Measurements from ENCODE around the gene CYP4F3. TPM values are rescaled to one million over a fixed set of nuclear protein-coding genes. Genes with fewer than 3 reads are reported as not detected.

The CYP4F3 gene
- total and polyA plus RNA-seq, 5 donors, result 0.02 to 0.25 (median 0.15) TPM; not detected in 1

- H3K4me1 ChIP-seq (ENCODE audit: control insufficient read depth, insufficient read depth, low read length), result no peaks in the 10 kb centered on the region
- WGBS, result 63% methylated on average over 14 of the region's 14 CpGs
- no peak overlapping the region for H3K4me3 ChIP-seq (ENCODE audit: low read length)
- H3K9me3 ChIP-seq (ENCODE audit: control insufficient read depth, low read length), result no peaks in the 10 kb centered on the region
- intact Hi-C loops (cut with DNase I), result no loop called here
- no peak overlapping the region for H3K27ac ChIP-seq (ENCODE audit: low read length)
- ATAC-seq (no peak), DNase-seq (no peak)
- H3K27me3 ChIP-seq (ENCODE audit: control insufficient read depth, insufficient read depth), result no peaks in the 10 kb centered on the region
These were observed 25.2 kb upstream of the CYP4F3 start for GRCh38 chr19:15615526-15615925.

- Histone ChIP-seq H3K4me3 (ENCODE audit: low read length) (no peak overlapping the region), H3K4me1 (ENCODE audit: control insufficient read depth, insufficient read depth, low read length) (no peaks in the 10 kb centered on the region), H3K27ac (ENCODE audit: low read length) (no peak overlapping the region), H3K9me3 (ENCODE audit: control insufficient read depth, low read length) (no peaks in the 10 kb centered on the region), H3K27me3 (ENCODE audit: control insufficient read depth, insufficient read depth) (no peaks in the 10 kb centered on the region)
- intact Hi-C loops (cut with DNase I), result no loop called here
- DNase-seq (no peak), ATAC-seq (no peak)
- 77% methylated on average over 4 of the region's 4 CpGs for WGBS
These were observed 24.5 kb upstream of the CYP4F3 start for GRCh38 chr19:15616183-15616582.

GRCh38 chr19:15616627-15617270 lies 23.9 kb upstream of the CYP4F3 start:
- ATAC-seq (no peak), DNase-seq (no peak)
- H3K27me3 ChIP-seq (ENCODE audit: control insufficient read depth, insufficient read depth), result no peaks in the 10 kb centered on the region
- intact Hi-C loops (cut with DNase I), result no loop called here
- WGBS, result 40% methylated on average over 7 of the region's 7 CpGs
- H3K4me3 ChIP-seq (ENCODE audit: low read length), result no peak overlapping the region
- no peak overlapping the region for H3K27ac ChIP-seq (ENCODE audit: low read length)
- no peaks in the 10 kb centered on the region for H3K9me3 ChIP-seq (ENCODE audit: control insufficient read depth, low read length)
- no peaks in the 10 kb centered on the region for H3K4me1 ChIP-seq (ENCODE audit: control insufficient read depth, insufficient read depth, low read length)

GRCh38 chr19:15618321-15618720 lies 22.4 kb upstream of the CYP4F3 start:
- ATAC-seq, result no peak
- no peaks in the 10 kb centered on the region for H3K4me1 ChIP-seq (ENCODE audit: control insufficient read depth, insufficient read depth, low read length)
- H3K9me3 ChIP-seq (ENCODE audit: control insufficient read depth, low read length), result no peaks in the 10 kb centered on the region
- no peaks in the 10 kb centered on the region for H3K27me3 ChIP-seq (ENCODE audit: control insufficient read depth, insufficient read depth)
- no peak overlapping the region for H3K27ac ChIP-seq (ENCODE audit: low read length)
- intact Hi-C loops (cut with DNase I), result no loop called here
- 72% methylated on average over 5 of the region's 5 CpGs for WGBS
- no peak for DNase-seq
- no peak overlapping the region for H3K4me3 ChIP-seq (ENCODE audit: low read length)

GRCh38 chr19:15621801-15622200 lies 18.9 kb upstream of the CYP4F3 start:
- intact Hi-C loops (cut with DNase I), result loop anchor here in 1 of 4 donors (10.0 kb wide), 2 partner anchors 193 to 243 kb away; partner anchors contain the start of gene OR10H1
- Histone ChIP-seq H3K9me3 (ENCODE audit: control insufficient read depth, low read length) (no peaks in the 10 kb centered on the region), H3K27me3 (ENCODE audit: control insufficient read depth, insufficient read depth) (no peaks in the 10 kb centered on the region), H3K4me1 (ENCODE audit: control insufficient read depth, insufficient read depth, low read length) (no peaks in the 10 kb centered on the region), H3K27ac (ENCODE audit: low read length) (no peak overlapping the region), H3K4me3 (ENCODE audit: low read length) (no peak overlapping the region)
- ATAC-seq, result no peak
- no peak for DNase-seq
- 49% methylated on average over 1 of the region's 1 CpG for WGBS

GRCh38 chr19:15622991-15623390 lies 17.7 kb upstream of the CYP4F3 start:
- intact Hi-C loops (cut with DNase I), result loop anchor here in 1 of 4 donors (10.0 kb wide), 2 partner anchors 192 to 242 kb away; partner anchors contain the start of gene OR10H1
- H3K4me1 ChIP-seq (ENCODE audit: control insufficient read depth, insufficient read depth, low read length), result no peaks in the 10 kb centered on the region
- no peak for ATAC-seq

GRCh38 chr19:15623711-15624318 lies 16.9 kb upstream of the CYP4F3 start:
- Histone ChIP-seq H3K27ac (ENCODE audit: low read length) (no peak overlapping the region), H3K9me3 (ENCODE audit: control insufficient read depth, low read length) (no peaks in the 10 kb centered on the region), H3K27me3 (ENCODE audit: control insufficient read depth, insufficient read depth) (no peaks in the 10 kb centered on the region), H3K4me1 (ENCODE audit: control insufficient read depth, insufficient read depth, low read length) (no peaks in the 10 kb centered on the region), H3K4me3 (ENCODE audit: low read length) (no peak overlapping the region)
- WGBS, result 9% methylated on average over 9 of the region's 9 CpGs
- intact Hi-C loops (cut with DNase I), result loop anchor here in 1 of 4 donors (10.0 kb wide), 2 partner anchors 191 to 241 kb away; partner anchors contain the start of gene OR10H1
- DNase-seq (no peak), ATAC-seq (no peak)

More at GRCh38 chr19:15622991-15623390, 17.7 kb upstream of the CYP4F3 start:
- Histone ChIP-seq H3K27ac (ENCODE audit: low read length) (no peak overlapping the region), H3K4me3 (ENCODE audit: low read length) (no peak overlapping the region), H3K9me3 (ENCODE audit: control insufficient read depth, low read length) (no peaks in the 10 kb centered on the region), H3K27me3 (ENCODE audit: control insufficient read depth, insufficient read depth) (no peaks in the 10 kb centered on the region)
- DNase-seq, result no peak
- WGBS, result 60% methylated on average over 11 of the region's 11 CpGs

- no peak for ATAC-seq
- H3K27me3 ChIP-seq (ENCODE audit: control insufficient read depth, insufficient read depth), result no peaks in the 10 kb centered on the region
- intact Hi-C loops (cut with DNase I), result loop anchor here in 2 of 4 donors (2.0 to 10.0 kb wide), 4 partner anchors 186 to 559 kb away; partner anchors contain the start of genes FAM32A (in 1 of the 2) and OR10H1 (in 1 of the 2)
- H3K27ac ChIP-seq (ENCODE audit: low read length), result no peak overlapping the region
- no peaks in the 10 kb centered on the region for H3K9me3 ChIP-seq (ENCODE audit: control insufficient read depth, low read length)
- no peak for DNase-seq
- 55% methylated on average over 22 of the region's 22 CpGs for WGBS
- H3K4me1 ChIP-seq (ENCODE audit: control insufficient read depth, insufficient read depth, low read length), result no peaks in the 10 kb centered on the region
- no peak overlapping the region for H3K4me3 ChIP-seq (ENCODE audit: low read length)
These were observed 12.3 kb upstream of the CYP4F3 start for GRCh38 chr19:15628236-15629002.

GRCh38 chr19:15629003-15629880 lies 11.5 kb upstream of the CYP4F3 start:
- Histone ChIP-seq H3K4me3 (ENCODE audit: low read length) (no peak overlapping the region), H3K27ac (ENCODE audit: low read length) (no peak overlapping the region), H3K4me1 (ENCODE audit: control insufficient read depth, insufficient read depth, low read length) (no peaks in the 10 kb centered on the region), H3K27me3 (ENCODE audit: control insufficient read depth, insufficient read depth) (no peaks in the 10 kb centered on the region), H3K9me3 (ENCODE audit: control insufficient read depth, low read length) (no peaks in the 10 kb centered on the region)
- peak; percentile 91 to 92 for ATAC-seq
- intact Hi-C loops (cut with DNase I), result loop anchor here in 2 of 4 donors (2.0 to 10.0 kb wide), 4 partner anchors 186 to 558 kb away; partner anchors contain the start of genes FAM32A (in 1 of the 2) and OR10H1 (in 1 of the 2)
- 15% methylated on average over 25 of the region's 25 CpGs for WGBS
- DNase-seq, result peak; percentile 76 to 92 (median 92)

- H3K9me3 ChIP-seq (ENCODE audit: control insufficient read depth, low read length), result no peaks in the 10 kb centered on the region
- intact Hi-C loops (cut with DNase I), result loop anchor here in 1 of 4 donors (10.0 kb wide), 1 partner anchor 183 kb away; the partner anchor contains the start of gene OR10H1
- WGBS, result 3% methylated on average over 9 of the region's 9 CpGs
- H3K27ac ChIP-seq (ENCODE audit: low read length), result no peak overlapping the region
- H3K4me3 ChIP-seq (ENCODE audit: low read length), result no peak overlapping the region
- H3K27me3 ChIP-seq (ENCODE audit: control insufficient read depth, insufficient read depth), result no peaks in the 10 kb centered on the region
- H3K4me1 ChIP-seq (ENCODE audit: control insufficient read depth, insufficient read depth, low read length), result no peaks in the 10 kb centered on the region
- ATAC-seq (no peak), DNase-seq (peak in 1 of 3 donors; percentile 53)
These were observed 8.9 kb upstream of the CYP4F3 start for GRCh38 chr19:15631817-15632216.
